SK-N-MC (cell line): Measurements from ENCODE around the gene CCDC88B.

Experiments
- EZH2 ChIP-seq: fragments of 200-600 bp; sonication (generic); IDR thresholded peaks from one replicate; pipeline ENCODE4 v1.6.1; 2017; ENCODE audit warnings: antibody characterized with exemption
- POLR2AphosphoS5 ChIP-seq: IDR thresholded peaks from 2 replicates; pipeline ENCODE4 v1.6.1; 2012; ENCODE audit warnings: mild to moderate bottlenecking, low read depth, low read length, borderline replicate concordance

GRCh38 chr11:64367931-64368672, 28.1 kb downstream of the CCDC88B start:
- TF ChIP-seq POLR2AphosphoS5 (no peak), EZH2 (no peak)
